NCI-H2107 (cell line): ENCODE measurements around the gene PIGR.

Source experiments
- DNase-seq: peaks from one replicate; lab custom pipeline; 2025; lab: John Stamatoyannopoulos, UW

The PIGR gene

GRCh38 chr1:206909161-206909882 is 36.9 kb downstream of the PIGR start:
- DNase-seq: peak; percentile 69

DNA sequence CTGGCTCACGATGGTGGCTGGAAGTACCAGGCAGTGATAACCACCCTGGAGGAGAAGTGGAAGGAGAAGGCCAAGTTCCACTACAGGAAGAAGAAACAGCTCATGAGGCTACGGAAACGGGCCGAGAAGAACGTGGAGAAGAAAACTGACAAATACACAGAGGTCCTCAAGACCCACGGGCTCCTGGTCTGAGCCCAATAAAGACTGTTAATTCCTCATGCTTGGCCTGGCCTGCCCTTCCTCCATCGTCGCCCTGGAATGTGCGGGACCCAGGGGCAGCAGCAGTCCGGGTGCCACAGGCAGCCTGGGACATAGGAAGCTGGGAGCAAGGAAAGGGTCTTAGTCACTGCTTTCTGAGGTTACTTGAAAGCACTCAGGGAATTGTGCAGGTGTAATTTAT is 38.2 kb downstream of the PIGR start:
- DNase-seq: no peak

DNA sequence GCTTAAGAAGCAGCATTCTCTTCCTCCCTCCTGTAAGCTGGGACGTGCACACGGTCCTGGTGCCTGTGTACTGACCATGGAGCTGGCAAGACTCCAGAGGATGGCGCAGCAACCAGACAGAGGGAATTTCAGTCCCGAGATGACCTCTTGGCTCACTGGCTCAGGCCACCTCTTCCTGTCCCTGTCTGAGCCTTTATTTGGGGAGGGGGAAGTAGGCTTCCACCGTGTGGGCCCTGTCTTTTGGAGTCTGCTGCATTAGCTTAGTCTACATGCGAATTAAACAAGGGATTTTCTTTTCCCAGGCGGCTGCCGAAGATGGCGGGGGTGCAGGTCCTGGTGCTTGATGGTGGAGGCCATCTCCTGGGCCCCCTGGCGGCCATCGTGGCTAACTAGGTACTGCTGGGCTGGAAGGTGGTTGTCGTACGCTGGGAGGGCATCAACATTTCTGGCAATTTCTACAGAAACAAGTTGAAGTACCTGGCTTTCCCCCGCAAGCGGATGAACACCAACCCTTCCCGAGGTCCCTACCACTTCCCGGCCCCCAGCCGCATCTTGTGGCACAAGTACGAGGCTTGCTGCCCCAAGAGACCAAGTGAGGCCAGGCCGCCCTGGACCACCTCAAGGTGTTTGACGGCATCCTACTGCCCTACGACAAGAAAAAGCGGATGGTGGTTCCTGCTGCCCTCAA is 38.8 kb downstream of the PIGR start:
- no peak for DNase-seq

- DNase-seq: no peak
Measured at GRCh38 chr1:206905295-206906164, 40.7 kb downstream of the PIGR start.

DNA sequence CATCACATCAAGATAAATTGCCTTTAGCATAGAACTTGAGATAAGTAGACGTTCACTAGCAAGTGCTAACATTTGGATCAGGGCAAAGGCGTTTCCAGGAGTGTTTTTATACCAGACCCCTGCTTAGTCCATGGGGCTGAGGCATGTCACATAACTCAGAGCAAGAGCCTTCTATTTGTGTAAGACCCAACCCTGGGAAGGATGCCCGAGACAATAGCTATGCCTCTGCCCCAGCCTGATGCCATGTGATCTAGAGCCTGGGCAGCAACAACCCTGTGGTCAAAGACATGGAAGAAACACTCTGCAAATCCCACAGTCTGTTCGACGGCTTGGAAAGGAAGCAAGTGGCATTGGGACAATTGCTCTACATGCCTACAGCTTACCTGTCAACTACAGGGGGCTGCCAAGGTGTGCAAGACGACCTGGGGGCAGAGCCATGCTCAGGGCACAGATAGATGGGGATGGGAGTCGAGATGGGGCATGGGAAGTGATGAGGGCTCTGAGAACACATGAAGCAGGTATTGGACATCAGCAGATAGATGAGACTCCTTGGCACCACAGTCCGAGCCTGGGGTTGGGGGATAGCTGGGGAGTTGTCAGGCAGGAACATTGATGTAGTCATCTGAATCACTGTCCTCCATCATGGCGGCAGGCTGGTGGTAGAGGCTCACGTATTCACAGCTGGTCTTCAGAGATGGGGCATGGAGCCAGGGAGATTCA is 41.7 kb downstream of the PIGR start:
- no peak for DNase-seq

GRCh38 chr1:206903687-206904086 is 42.6 kb downstream of the PIGR start:
- DNase-seq: no peak

- DNase-seq: no peak
Measured at GRCh38 chr1:206902702-206903101, 43.6 kb downstream of the PIGR start.

GRCh38 chr1:206901944-206902343 is 44.3 kb downstream of the PIGR start:
- no peak for DNase-seq

- DNase-seq: no peak
Measured at GRCh38 chr1:206900149-206900548, 46.1 kb downstream of the PIGR start.

DNA sequence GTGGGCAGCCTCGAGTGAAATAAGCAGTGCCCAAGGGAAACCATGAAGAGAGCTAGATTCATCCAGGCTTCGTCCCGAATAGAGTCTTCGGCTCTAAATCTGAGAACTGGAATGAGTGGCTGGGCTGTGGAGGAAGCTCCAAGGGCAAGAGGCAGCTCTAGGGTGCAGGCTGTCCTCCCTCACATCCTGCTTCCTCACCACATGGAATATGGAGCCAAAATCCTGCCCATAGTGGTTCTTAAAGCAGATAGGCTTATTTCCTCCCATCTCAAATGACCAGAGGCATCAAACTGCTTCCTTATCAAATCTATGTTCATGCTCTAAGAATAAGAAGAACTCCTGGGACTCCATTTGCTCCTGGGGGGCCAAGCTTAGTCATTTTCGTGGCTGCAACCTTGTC is 46.5 kb downstream of the PIGR start:
- DNase-seq: no peak

DNA sequence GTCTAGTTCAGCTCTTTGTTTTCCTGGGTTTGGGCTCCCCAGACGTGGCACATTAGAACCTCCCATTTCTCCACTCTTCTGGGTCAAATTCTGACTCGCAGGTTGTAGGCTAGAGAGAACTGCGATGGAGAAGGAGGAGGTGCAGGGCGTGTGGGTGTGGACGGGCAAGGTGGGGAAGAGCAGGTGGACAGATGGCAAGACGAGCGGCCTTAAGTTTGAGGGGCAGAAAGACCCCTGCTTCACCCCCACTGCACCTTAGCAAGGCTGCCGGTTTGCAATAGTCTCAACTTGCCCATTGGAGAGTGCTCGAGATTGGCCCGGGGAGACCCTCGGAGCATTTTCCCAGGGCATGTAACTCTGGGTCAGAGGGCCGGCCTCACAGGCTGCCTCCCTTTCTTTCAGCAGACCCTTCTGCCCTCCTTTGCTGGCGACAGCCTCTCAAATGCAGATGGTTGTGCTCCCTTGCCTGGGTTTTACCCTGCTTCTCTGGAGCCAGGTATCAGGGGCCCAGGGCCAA is 47.3 kb downstream of the PIGR start:
- DNase-seq: no peak

DNA sequence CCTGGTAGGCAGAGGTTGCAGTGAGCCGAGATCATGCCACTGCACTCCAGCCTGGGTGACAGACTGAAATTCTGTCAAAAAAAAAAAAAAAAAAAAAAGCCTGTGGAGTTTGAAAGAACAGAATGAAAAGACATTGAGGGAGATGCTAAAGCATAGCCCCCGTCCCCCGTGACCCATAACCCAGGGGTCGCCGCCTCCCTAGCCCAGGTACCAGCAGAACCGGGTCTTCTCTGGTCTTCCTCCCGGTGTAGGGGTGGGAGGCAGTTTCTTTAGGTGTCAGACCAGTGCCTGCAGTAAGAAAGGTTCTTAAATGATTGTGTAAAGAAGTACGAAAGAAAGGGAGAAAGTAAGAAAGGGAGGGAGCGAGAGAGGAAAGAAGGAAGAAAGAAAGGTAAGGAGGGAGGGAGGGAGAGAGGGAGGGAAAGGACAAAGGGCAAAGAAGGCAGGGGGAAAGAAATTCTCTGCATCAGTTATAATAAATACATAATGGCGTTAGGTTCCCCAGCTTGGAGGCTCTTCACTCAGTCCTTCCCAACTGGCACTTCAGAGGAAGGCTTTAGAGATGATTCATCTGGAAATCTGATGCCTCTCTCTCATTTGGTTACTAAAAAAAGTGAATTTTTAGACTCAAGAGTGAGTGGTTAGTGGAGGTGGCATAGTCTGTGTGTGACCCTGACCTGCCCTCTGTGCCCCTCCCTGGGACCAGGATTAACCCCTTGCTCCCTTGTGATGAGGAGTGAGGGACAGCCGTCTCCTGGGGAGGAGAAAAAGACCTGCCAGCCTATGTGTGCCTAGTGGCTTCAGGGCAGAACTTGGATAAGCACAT is 48.0 kb downstream of the PIGR start:
- DNase-seq: no peak

- DNase-seq: no peak
Measured at GRCh38 chr1:206897175-206897574, 49.1 kb downstream of the PIGR start, which contains the start of gene IL24. Gene IL24, plus strand, starts transcription at chr1:206897443. Its CDS starts 390 bp downstream, at chr1:206897833.

GRCh38 chr1:206896261-206896660 is 50.0 kb downstream of the PIGR start:
- no peak for DNase-seq

DNA sequence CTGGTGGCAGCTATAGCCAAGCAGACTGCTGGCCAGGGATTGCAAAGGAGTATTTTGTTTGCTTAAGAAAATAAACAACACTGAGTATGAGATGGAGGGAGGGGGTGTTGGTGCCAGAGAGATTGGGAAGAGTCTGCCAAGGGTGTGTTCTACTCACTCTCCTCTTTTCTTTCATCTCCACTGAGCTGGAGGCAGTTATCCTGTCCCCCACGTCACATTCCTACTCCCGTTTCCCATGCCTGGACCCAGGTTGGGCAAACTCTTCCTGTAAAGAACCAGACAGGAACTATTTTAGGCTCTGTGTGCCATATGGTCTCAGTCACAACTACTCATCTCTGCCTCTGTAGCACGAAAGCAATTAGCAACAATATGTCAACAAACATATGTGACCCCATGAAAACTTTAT is 50.4 kb downstream of the PIGR start:
- DNase-seq: no peak

DNA sequence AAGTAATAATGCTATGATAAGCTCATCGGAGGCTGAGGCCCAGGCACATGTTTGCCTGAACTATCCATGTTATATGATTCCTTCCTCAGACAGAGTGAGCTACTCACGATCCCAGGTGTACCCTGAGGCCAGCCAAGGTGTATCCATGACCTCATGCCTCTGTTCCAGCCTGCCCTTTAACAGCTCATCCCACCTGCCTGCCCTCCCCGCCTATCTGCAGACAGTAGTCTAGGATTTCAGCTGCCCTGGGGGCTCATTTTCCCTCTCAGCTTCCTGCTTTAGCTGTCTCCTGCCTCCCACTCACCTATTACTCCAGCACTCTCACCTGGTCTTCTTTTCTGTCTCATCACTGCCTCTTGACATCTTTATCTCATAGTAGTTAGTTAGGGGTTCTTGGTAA is 50.9 kb downstream of the PIGR start:
- peak; percentile 80 for DNase-seq

DNA sequence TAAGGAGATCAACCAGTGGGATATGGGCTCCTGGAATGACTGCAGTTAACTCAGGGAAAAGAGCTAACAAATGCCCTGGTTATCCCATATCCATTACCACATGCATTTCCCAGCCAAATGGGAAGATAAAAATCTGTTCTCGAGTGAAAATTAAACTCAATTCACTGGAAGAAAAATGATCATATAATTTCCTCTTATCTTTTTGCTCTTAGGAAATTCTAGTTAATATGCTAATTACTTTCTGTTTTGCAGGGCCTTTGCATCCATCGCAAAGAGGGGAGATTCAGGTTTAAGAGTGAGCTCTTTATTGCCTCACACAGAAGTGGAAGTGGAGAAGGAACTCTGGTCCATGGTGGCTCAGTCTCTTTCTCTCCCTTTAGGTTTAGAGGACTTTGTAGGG is 52.9 kb downstream of the PIGR start:
- DNase-seq: no peak

DNA sequence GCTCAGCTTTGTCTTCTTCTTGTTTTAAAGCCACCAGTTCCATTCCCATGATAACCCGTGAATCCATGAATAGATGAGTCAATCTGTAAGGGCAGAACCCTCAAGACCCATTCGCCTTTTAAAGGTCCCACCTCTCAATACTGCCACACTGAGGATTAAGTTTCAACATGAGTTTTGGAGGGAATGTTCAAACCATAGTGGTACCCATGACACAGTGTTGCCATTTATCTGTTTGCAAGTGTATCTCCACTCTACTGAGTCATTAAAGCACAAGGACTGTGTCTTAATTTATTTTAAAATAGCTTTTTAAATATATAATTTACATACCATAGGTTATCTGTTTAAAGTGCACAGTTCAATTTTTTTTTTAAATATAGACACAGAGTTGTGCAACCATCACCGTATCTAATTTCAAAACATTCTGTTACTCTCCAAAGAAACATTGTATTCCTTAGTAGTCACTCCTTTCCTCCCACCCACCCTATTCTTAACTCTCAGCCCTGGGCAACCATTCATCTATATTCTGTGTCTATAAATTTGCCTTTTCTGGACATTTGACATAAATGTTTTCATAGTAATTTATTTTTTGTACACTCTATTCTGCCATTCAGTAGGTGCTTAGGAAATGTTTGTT is 53.8 kb downstream of the PIGR start:
- no peak for DNase-seq

DNA sequence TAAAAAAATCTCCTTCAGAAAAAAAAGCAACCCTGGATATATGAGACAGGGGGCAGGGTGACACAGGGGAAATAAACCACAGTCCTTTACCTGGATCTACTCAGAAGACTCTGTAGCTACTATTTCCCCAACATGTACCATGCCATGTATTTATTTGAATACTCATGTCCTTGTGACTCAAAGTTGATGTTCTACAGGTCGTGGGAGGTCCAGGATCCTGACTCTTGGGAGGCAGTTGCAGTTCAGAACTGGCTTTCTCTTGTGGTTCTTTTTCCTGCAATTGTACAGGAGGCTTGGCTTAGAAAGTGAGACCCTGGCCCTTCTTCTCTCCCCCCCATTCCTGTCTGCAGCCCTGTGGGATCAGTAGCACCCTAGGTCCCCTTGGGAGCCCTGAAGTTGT is 54.9 kb downstream of the PIGR start:
- no peak for DNase-seq
